Measurements from ENCODE around the gene CMSS1. TPM values are rescaled to one million over a fixed set of nuclear protein-coding genes. Genes with fewer than 3 reads are reported as not detected.
A peak's percentile ranks its signal among the peaks of the same experiment; 100 is the strongest.

CMSS1 gene
- polyA plus RNA-seq, 1 donor = 20.2 TPM

DNA sequence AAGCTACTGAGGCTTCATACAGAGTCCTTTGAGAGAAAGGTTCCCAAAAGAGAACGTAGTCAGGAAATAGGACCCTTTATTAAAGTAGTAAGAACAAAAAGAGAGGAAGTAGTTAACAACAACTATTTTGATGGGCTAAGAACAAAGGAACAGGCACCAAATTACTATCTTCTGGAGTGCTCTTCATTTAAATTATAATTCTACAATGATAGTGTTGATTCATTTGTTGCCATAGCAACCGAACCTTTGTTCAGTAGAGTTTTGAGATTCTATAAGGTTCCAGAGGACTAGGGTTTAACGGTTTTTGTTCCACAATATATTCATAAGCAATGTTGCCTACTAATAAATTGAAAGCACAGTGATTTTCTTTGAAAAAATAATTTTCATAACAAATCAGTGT lies 78.8 kb downstream of the CMSS1 start:
- peaks cover 3% of the 10 kb centered on the region for H3K4me1 ChIP-seq (ENCODE audit: control insufficient read depth, insufficient read depth, low read length)
- no peaks in the 10 kb centered on the region for H3K36me3 ChIP-seq (ENCODE audit: control insufficient read depth, insufficient read depth, low read length)
- H3K27ac ChIP-seq (ENCODE audit: low read length) = no peak overlapping the region
- H3K9me3 ChIP-seq (ENCODE audit: control insufficient read depth, low read depth, low read length) = no peaks in the 10 kb centered on the region
- WGBS (ENCODE audit: insufficient coverage, low lambda C conversion rate) = 80% methylated on average over 2 of the region's 3 CpGs
- no peaks in the 10 kb centered on the region for H3K27me3 ChIP-seq (ENCODE audit: control insufficient read depth, insufficient read depth, low read length)
- no peak for DNase-seq
- no peak overlapping the region for H3K4me3 ChIP-seq (ENCODE audit: low read length)

DNA sequence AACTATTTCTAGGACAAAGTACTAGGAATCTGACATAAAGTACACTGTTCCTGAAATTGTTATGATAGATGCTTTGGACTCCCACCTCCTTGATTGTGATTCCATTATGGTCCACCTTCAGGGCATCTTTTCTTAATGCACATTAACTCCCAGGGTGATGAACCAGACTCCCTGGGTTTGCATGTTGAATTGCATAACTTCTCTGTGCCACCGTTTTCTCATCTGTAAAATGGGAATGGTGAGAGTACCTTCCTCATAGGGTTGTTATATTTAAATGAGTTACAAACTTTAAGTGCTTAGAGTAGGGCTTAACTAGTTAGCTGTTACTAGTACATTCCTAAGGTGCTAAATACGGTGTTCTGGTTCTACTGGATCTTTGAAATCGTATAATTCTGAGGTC lies 81.9 kb downstream of the CMSS1 start:
- H3K4me3 ChIP-seq (ENCODE audit: low read length) = no peak overlapping the region

DNA sequence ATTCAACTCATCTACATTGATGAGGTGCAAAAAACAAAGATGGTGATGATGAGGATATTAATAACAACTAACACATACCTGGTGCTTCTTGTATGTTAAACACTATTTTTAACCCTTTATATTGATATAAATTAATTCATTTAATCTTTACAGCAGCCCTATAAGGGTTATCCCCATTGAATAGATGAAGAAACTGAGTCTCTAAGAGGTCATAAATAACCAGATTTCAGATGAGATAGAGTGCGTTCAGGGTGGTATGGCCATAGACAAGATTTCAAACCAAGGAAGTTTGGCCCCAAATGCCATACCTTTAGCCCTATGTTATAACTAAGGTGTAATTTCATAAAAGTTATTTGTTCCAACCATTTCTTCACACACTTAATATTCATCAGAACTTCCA lies 82.6 kb downstream of the CMSS1 start:
- H3K27ac ChIP-seq (ENCODE audit: low read length) = no peak overlapping the region
- H3K27me3 ChIP-seq (ENCODE audit: control insufficient read depth, insufficient read depth, low read length) = no peaks in the 10 kb centered on the region
- DNase-seq = no peak
- WGBS (ENCODE audit: insufficient coverage, low lambda C conversion rate) = no CpG with 5 or more reads among the region's 1 CpG
- H3K4me3 ChIP-seq (ENCODE audit: low read length) = no peak overlapping the region
- no peaks in the 10 kb centered on the region for H3K9me3 ChIP-seq (ENCODE audit: control insufficient read depth, low read depth, low read length)
- peaks cover 7% of the 10 kb centered on the region for H3K4me1 ChIP-seq (ENCODE audit: control insufficient read depth, insufficient read depth, low read length)
- H3K36me3 ChIP-seq (ENCODE audit: control insufficient read depth, insufficient read depth, low read length) = no peaks in the 10 kb centered on the region

More for the DNA sequence above, 81.9 kb downstream of the CMSS1 start:
- 100% methylated on average over 2 of the region's 3 CpGs for WGBS (ENCODE audit: insufficient coverage, low lambda C conversion rate)
- Histone ChIP-seq H3K36me3 (ENCODE audit: control insufficient read depth, insufficient read depth, low read length) (no peaks in the 10 kb centered on the region), H3K9me3 (ENCODE audit: control insufficient read depth, low read depth, low read length) (no peaks in the 10 kb centered on the region), H3K27me3 (ENCODE audit: control insufficient read depth, insufficient read depth, low read length) (no peaks in the 10 kb centered on the region), H3K4me1 (ENCODE audit: control insufficient read depth, insufficient read depth, low read length) (peaks cover 7% of the 10 kb centered on the region), H3K27ac (ENCODE audit: low read length) (no peak overlapping the region)
- no peak for DNase-seq

- H3K27ac ChIP-seq (ENCODE audit: low read length) = peak overlapping the region; percentile 48
- peak; percentile 59 to 86 for DNase-seq
- no peaks in the 10 kb centered on the region for H3K27me3 ChIP-seq (ENCODE audit: control insufficient read depth, insufficient read depth, low read length)
- no peaks in the 10 kb centered on the region for H3K36me3 ChIP-seq (ENCODE audit: control insufficient read depth, insufficient read depth, low read length)
- no peaks in the 10 kb centered on the region for H3K9me3 ChIP-seq (ENCODE audit: control insufficient read depth, low read depth, low read length)
- WGBS (ENCODE audit: insufficient coverage, low lambda C conversion rate) = 25% methylated on average over 2 of the region's 6 CpGs
- H3K4me3 ChIP-seq (ENCODE audit: low read length) = no peak overlapping the region
- peaks cover 7% of the 10 kb centered on the region for H3K4me1 ChIP-seq (ENCODE audit: control insufficient read depth, insufficient read depth, low read length)
These were observed 83.7 kb downstream of the CMSS1 start for GRCh38 chr3:99901200-99901926.

GRCh38 chr3:99902091-99902490 lies 84.4 kb downstream of the CMSS1 start:
- no peak overlapping the region for H3K4me3 ChIP-seq (ENCODE audit: low read length)
- peaks cover 7% of the 10 kb centered on the region for H3K4me1 ChIP-seq (ENCODE audit: control insufficient read depth, insufficient read depth, low read length)
- peak overlapping the region; percentile 48 for H3K27ac ChIP-seq (ENCODE audit: low read length)
- WGBS (ENCODE audit: insufficient coverage, low lambda C conversion rate) = no CpG with 5 or more reads among the region's 1 CpG
- no peaks in the 10 kb centered on the region for H3K36me3 ChIP-seq (ENCODE audit: control insufficient read depth, insufficient read depth, low read length)
- H3K9me3 ChIP-seq (ENCODE audit: control insufficient read depth, low read depth, low read length) = no peaks in the 10 kb centered on the region
- no peaks in the 10 kb centered on the region for H3K27me3 ChIP-seq (ENCODE audit: control insufficient read depth, insufficient read depth, low read length)
- DNase-seq = no peak

- Histone ChIP-seq H3K27me3 (ENCODE audit: control insufficient read depth, insufficient read depth, low read length) (no peaks in the 10 kb centered on the region), H3K36me3 (ENCODE audit: control insufficient read depth, insufficient read depth, low read length) (no peaks in the 10 kb centered on the region), H3K9me3 (ENCODE audit: control insufficient read depth, low read depth, low read length) (no peaks in the 10 kb centered on the region), H3K27ac (ENCODE audit: low read length) (no peak overlapping the region), H3K4me1 (ENCODE audit: control insufficient read depth, insufficient read depth, low read length) (peaks cover 7% of the 10 kb centered on the region), H3K4me3 (ENCODE audit: low read length) (no peak overlapping the region)
- DNase-seq = no peak
These were observed 86.2 kb downstream of the CMSS1 start for GRCh38 chr3:99903869-99904268.

GRCh38 chr3:99907959-99908544 lies 90.4 kb downstream of the CMSS1 start:
- no peaks in the 10 kb centered on the region for H3K4me1 ChIP-seq (ENCODE audit: control insufficient read depth, insufficient read depth, low read length)
- no peak for DNase-seq
- no peak overlapping the region for H3K27ac ChIP-seq (ENCODE audit: low read length)
- H3K36me3 ChIP-seq (ENCODE audit: control insufficient read depth, insufficient read depth, low read length) = no peaks in the 10 kb centered on the region
- H3K27me3 ChIP-seq (ENCODE audit: control insufficient read depth, insufficient read depth, low read length) = no peaks in the 10 kb centered on the region
- WGBS (ENCODE audit: insufficient coverage, low lambda C conversion rate) = no CpG with 5 or more reads among the region's 2 CpGs
- H3K9me3 ChIP-seq (ENCODE audit: control insufficient read depth, low read depth, low read length) = no peaks in the 10 kb centered on the region
- no peak overlapping the region for H3K4me3 ChIP-seq (ENCODE audit: low read length)

- Histone ChIP-seq H3K27me3 (ENCODE audit: control insufficient read depth, insufficient read depth, low read length) (no peaks in the 10 kb centered on the region), H3K4me3 (ENCODE audit: low read length) (no peak overlapping the region), H3K36me3 (ENCODE audit: control insufficient read depth, insufficient read depth, low read length) (no peaks in the 10 kb centered on the region), H3K27ac (ENCODE audit: low read length) (no peak overlapping the region), H3K9me3 (ENCODE audit: control insufficient read depth, low read depth, low read length) (no peaks in the 10 kb centered on the region), H3K4me1 (ENCODE audit: control insufficient read depth, insufficient read depth, low read length) (no peaks in the 10 kb centered on the region)
- 100% methylated on average over 1 of the region's 3 CpGs for WGBS (ENCODE audit: insufficient coverage, low lambda C conversion rate)
- no peak for DNase-seq
These were observed 92.2 kb downstream of the CMSS1 start for GRCh38 chr3:99909714-99910495.

DNA sequence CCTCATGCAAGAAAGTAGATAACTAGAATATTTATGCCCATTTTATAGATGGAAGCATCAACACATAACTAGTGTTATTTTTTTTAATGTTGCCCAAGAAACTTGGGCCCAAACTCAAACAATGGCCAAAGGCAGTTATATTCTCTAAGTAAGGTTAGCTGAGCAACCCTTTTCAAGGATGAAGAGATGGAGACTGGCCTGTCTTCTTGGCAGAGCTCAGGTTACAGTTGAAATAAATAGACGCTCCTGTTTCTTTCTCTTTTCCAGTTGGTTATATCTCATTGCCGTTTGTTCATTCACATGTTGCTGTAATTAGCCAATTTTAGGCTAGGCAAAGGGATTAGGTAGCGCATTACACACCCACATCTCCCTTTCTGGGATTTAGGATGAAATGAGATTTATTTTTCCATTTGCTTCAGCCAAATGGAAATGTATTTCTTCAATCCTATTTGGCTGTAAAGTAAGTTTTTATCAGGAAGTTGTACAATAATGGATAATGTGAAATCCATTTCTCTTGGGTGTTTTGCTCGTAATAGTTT lies 93.2 kb downstream of the CMSS1 start:
- Histone ChIP-seq H3K9me3 (ENCODE audit: control insufficient read depth, low read depth, low read length) (no peaks in the 10 kb centered on the region), H3K4me3 (ENCODE audit: low read length) (no peak overlapping the region), H3K27ac (ENCODE audit: low read length) (no peak overlapping the region), H3K27me3 (ENCODE audit: control insufficient read depth, insufficient read depth, low read length) (no peaks in the 10 kb centered on the region), H3K4me1 (ENCODE audit: control insufficient read depth, insufficient read depth, low read length) (no peaks in the 10 kb centered on the region), H3K36me3 (ENCODE audit: control insufficient read depth, insufficient read depth, low read length) (no peaks in the 10 kb centered on the region)
- WGBS (ENCODE audit: insufficient coverage, low lambda C conversion rate) = 100% methylated on average over 1 of the region's 4 CpGs
- no peak for DNase-seq

- Histone ChIP-seq H3K27ac (ENCODE audit: low read length) (no peak overlapping the region), H3K4me3 (ENCODE audit: low read length) (no peak overlapping the region), H3K4me1 (ENCODE audit: control insufficient read depth, insufficient read depth, low read length) (no peaks in the 10 kb centered on the region), H3K27me3 (ENCODE audit: control insufficient read depth, insufficient read depth, low read length) (no peaks in the 10 kb centered on the region), H3K36me3 (ENCODE audit: control insufficient read depth, insufficient read depth, low read length) (no peaks in the 10 kb centered on the region), H3K9me3 (ENCODE audit: control insufficient read depth, low read depth, low read length) (no peaks in the 10 kb centered on the region)
- no peak for DNase-seq
- 40% methylated on average over 1 of the region's 3 CpGs for WGBS (ENCODE audit: insufficient coverage, low lambda C conversion rate)
These were observed 93.8 kb downstream of the CMSS1 start for GRCh38 chr3:99911433-99911832.
